SK-N-MC (cell line): ENCODE measurements around the gene ZNF587B.
"Not testable (repeated sequence)": the region's sequence is repeated elsewhere in the genome, so short reads cannot be mapped to it uniquely, and the experiment has no call there.

Experiments used
- EZH2 ChIP-seq: fragments of 200-600 bp; sonication (generic); IDR thresholded peaks from one replicate; pipeline ENCODE4 v1.6.1; 2017; ENCODE audit warnings: antibody characterized with exemption
- FOXP2 ChIP-seq: optimal IDR thresholded peaks from 2 replicates; pipeline ENCODE3; 2011; ENCODE audit warnings: mild to moderate bottlenecking, moderate library complexity; ENCODE audit not compliant: insufficient read depth; ENCODE audit errors: extremely low read length, control extremely low read depth
- POLR2AphosphoS5 ChIP-seq: IDR thresholded peaks from 2 replicates; pipeline ENCODE4 v1.6.1; 2012; ENCODE audit warnings: mild to moderate bottlenecking, low read depth, low read length, borderline replicate concordance

- not testable (repeated sequence) for TF ChIP-seq EZH2, FOXP2, POLR2AphosphoS5
These were observed 6.5 kb upstream of the ZNF587B start for GRCh38 chr19:57823608-57824007.
